ENCODE results near the gene GNPAT. TPM values are rescaled to one million over a fixed set of nuclear protein-coding genes. Genes with fewer than 3 reads are reported as not detected.
A peak's percentile ranks its signal among the peaks of the same experiment; 100 is the strongest.

The GNPAT gene
- total and polyA plus RNA-seq, 10 of the 15 experiments (the other 5 are each of a cell fraction or from before 2014, with no cell fraction given) = 24.0 to 70.6 (median 47.2) TPM

GRCh38 chr1:231216498-231216897, 24.5 kb upstream of the GNPAT start:
- in situ Hi-C loops (cut with MboI) = loop anchor here (10.0 kb wide), 1 partner anchor 582 kb away; no protein-coding TSS in a partner anchor
- no TSS peak for BruUV-seq (replicated peaks)
- no peak for DNase-seq (ENCODE audit: low read depth, low spot score)

More at GRCh38 chr1:231216498-231216897, 24.5 kb upstream of the GNPAT start:
- peak overlapping the region; percentile 28 for H2AFZ ChIP-seq (ENCODE audit: control insufficient read depth, low read depth, low read length)
- H3K4me3 ChIP-seq = no peak overlapping the region
- no peak overlapping the region for H3K27ac ChIP-seq (ENCODE audit: control insufficient read depth, insufficient read depth)
- intact Hi-C loops (cut with micrococcal nuclease; ENCODE audit: unreplicated experiment) = no loop called here
- SMC1A ChIA-PET (ENCODE audit: uncharacterized antibody, unreplicated experiment) = interaction anchor here (1.1 kb wide), 1 partner anchor 9 kb away, joined by 3 read pairs; no protein-coding TSS in a partner anchor
- H3K4me1 ChIP-seq (ENCODE audit: control insufficient read depth, insufficient read depth, low read length) = peaks cover 12% of the 10 kb centered on the region
- no peak for ATAC-seq
- H4K20me1 ChIP-seq (ENCODE audit: control insufficient read depth, insufficient read depth) = no peaks in the 10 kb centered on the region
- no peaks in the 10 kb centered on the region for H3K36me3 ChIP-seq (ENCODE audit: control insufficient read depth in 2 of 2, insufficient read depth in 2 of 2, low read length in 1 of 2)
- no peaks in the 10 kb centered on the region; a peak in 1 of 4 replicates for H3K27me3 ChIP-seq (replicated peaks in 1 of 2; ENCODE audit: control insufficient read depth in 2 of 2, insufficient read depth in 2 of 2, low read length in 1 of 2)
- no peak overlapping the region for H3K4me2 ChIP-seq (ENCODE audit: control insufficient read depth, insufficient read depth)
- no peaks in the 10 kb centered on the region for H3K9me3 ChIP-seq (replicated peaks; ENCODE audit: control insufficient read depth, insufficient read depth, low read length)
- 13% methylated on average over 4 of the region's 4 CpGs for WGBS (ENCODE audit: insufficient coverage, insufficient replicate concordance, low lambda C conversion rate, missing lambda C conversion rate)
- RAD21 ChIA-PET (ENCODE audit: unreplicated experiment) = interaction anchor here (0.6 to 1.2 kb wide), 2 partner anchors 122 to 385 kb away, joined by 3 to 4 read pairs; no protein-coding TSS in a partner anchor
- POLR2A ChIA-PET = interaction anchor here (0.6 kb wide), 1 partner anchor 78 kb away, joined by 4 read pairs; no protein-coding TSS in a partner anchor
- H3K79me2 ChIP-seq (ENCODE audit: control insufficient read depth, insufficient read depth, low read length) = no peaks in the 10 kb centered on the region
- H3K9ac ChIP-seq (ENCODE audit: control insufficient read depth, insufficient read depth, low read length) = no peak overlapping the region
- CTCF ChIA-PET = interaction anchor here (0.7 to 2.6 kb wide), 3 partner anchors 9 to 25 kb away, joined by 3 to 13 read pairs (median 3); no protein-coding TSS in a partner anchor
- TF ChIP-seq TARDBP (IDR thresholded peaks at IDR 0.05; ENCODE audit: borderline replicate concordance) = no peak
- TF ChIP-seq CHD2 (IDR thresholded peaks at IDR 0.05; ENCODE audit: borderline replicate concordance, low read depth, low read length) = no peak
- no peak for TF ChIP-seq BCLAF1 (IDR thresholded peaks at IDR 0.05)
- no peak for TF ChIP-seq PAX8 (IDR thresholded peaks at IDR 0.05)
- TF ChIP-seq RAD51 (IDR thresholded peaks at IDR 0.05) = no peak
- FAIRE-seq = no peak

All from GM12878 (cell line).